A673 (cell line): ENCODE results near the gene HACE1. TPM values are rescaled to one million over a fixed set of nuclear protein-coding genes. Genes with fewer than 3 reads are reported as not detected.

Source experiments
- BruUV-seq: library from RNA; stranded (reverse); fragments of 400-500 nt; replicated peaks from 2 replicates; lab custom pipeline; 2021; lab: Mats Ljungman, UMichigan
- CTCF ChIA-PET: fragments of 300-600 bp; sonication (Branson Sonifier 250); formaldehyde crosslinking; loops from one replicate; lab custom pipeline; 2022; ENCODE audit warnings: antibody characterized with exemption; lab: Charles Lee
- POLR2A ChIA-PET: fragments of 300-600 bp; sonication (Branson Sonifier 250); formaldehyde crosslinking; loops from one replicate; lab custom pipeline; 2022; ENCODE audit warnings: antibody characterized with exemption; ENCODE audit not compliant: low non-redundant PET; lab: Charles Lee
- DNase-seq: peaks from one replicate; pipeline ENCODE4 v3.0.0-alpha.2; 2015; ENCODE audit warnings: low spot score
- H3K27ac ChIP-seq: fragments of 200-600 bp; sonication (generic); 2 replicates; pipeline ENCODE4 v1.5.1; 2016; ENCODE audit warnings: mixed run types, low read depth, mild to moderate bottlenecking, mixed read lengths, antibody characterized with exemption, low read length; ENCODE audit not compliant: poor library complexity, severe bottlenecking
- H3K27me3 ChIP-seq: fragments of 200-600 bp; sonication (generic); replicated peaks from 2 replicates; pipeline ENCODE4 v1.6.1; 2017; ENCODE audit warnings: mixed run types, low read depth, mild to moderate bottlenecking, mixed read lengths, antibody characterized with exemption, low read length; ENCODE audit not compliant: insufficient read depth, poor library complexity
- H3K36me3 ChIP-seq: fragments of 200-600 bp; sonication (generic); 2 replicates; pipeline ENCODE4 v1.6.1; 2016; ENCODE audit warnings: mixed run types, mild to moderate bottlenecking, mixed read lengths, antibody characterized with exemption, low read length; ENCODE audit not compliant: insufficient read depth, poor library complexity, severe bottlenecking
- H3K4me1 ChIP-seq: fragments of 200-600 bp; sonication (generic); 2 replicates; pipeline ENCODE4 v1.6.1; 2017; ENCODE audit warnings: mixed run types, mild to moderate bottlenecking, mixed read lengths, antibody characterized with exemption, low read length; ENCODE audit not compliant: insufficient read depth, poor library complexity, severe bottlenecking
- H3K4me3 ChIP-seq: fragments of 200-600 bp; sonication (generic); 2 replicates; pipeline ENCODE4 v1.5.1; 2016; ENCODE audit warnings: low read depth, mixed run types, mild to moderate bottlenecking, mixed read lengths, low read length; ENCODE audit not compliant: poor library complexity, severe bottlenecking
- H3K9me3 ChIP-seq: fragments of 200-600 bp; sonication (generic); 2 replicates; pipeline ENCODE4 v1.6.1; 2016; ENCODE audit warnings: mixed run types, low read depth, mild to moderate bottlenecking, mixed read lengths, antibody characterized with exemption, low read length; ENCODE audit not compliant: poor library complexity, severe bottlenecking
- CTCF ChIP-seq: fragments of 300-800, 200-600 bp; sonication (generic); conservative IDR thresholded peaks from 2 replicates; pipeline ENCODE4 v1.5.1; 2017; ENCODE audit warnings: low read depth, mild to moderate bottlenecking, antibody characterized with exemption, low read length, moderate library complexity, mixed read lengths
- EZH2 ChIP-seq: fragments of 200-600 bp; sonication (generic); IDR thresholded peaks from 2 replicates; pipeline ENCODE4 v1.6.1; 2017; ENCODE audit warnings: borderline replicate concordance, low read depth, mild to moderate bottlenecking, mixed read lengths, antibody characterized with exemption, low read length; ENCODE audit not compliant: poor library complexity, severe bottlenecking
- intact Hi-C: fragments of 100-400 bp; cut with micrococcal nuclease; formaldehyde crosslinking; loops from one replicate; pipeline ENCODE4 v1.10.0; 2022; ENCODE audit not compliant: unreplicated experiment
- total RNA-seq: library from RNA; stranded (reverse); gene quantifications from 2 replicates; pipeline ENCODE4 v1.2.3, GENCODE V29; 2021

HACE1 gene
- total RNA-seq, 1 experiment from 2014 or later, result 16.3 TPM

GRCh38 chr6:104766595-104766994 is 93.1 kb downstream of the HACE1 start:
- ChIA-PET POLR2A (no interaction called here), CTCF (no interaction called here)
- no peak for DNase-seq
- intact Hi-C loops, result no loop called here
- no peak overlapping the region for H3K4me3 ChIP-seq
- no peaks in the 10 kb centered on the region for H3K4me1 ChIP-seq
- no peak overlapping the region for H3K27ac ChIP-seq
- no peaks in the 10 kb centered on the region for H3K27me3 ChIP-seq
- H3K9me3 ChIP-seq, result no peaks in the 10 kb centered on the region
- H3K36me3 ChIP-seq, result peaks cover 2% of the 10 kb centered on the region
- no peak for TF ChIP-seq EZH2
- no peak for TF ChIP-seq CTCF
- BruUV-seq, result no TSS peak

DNA sequence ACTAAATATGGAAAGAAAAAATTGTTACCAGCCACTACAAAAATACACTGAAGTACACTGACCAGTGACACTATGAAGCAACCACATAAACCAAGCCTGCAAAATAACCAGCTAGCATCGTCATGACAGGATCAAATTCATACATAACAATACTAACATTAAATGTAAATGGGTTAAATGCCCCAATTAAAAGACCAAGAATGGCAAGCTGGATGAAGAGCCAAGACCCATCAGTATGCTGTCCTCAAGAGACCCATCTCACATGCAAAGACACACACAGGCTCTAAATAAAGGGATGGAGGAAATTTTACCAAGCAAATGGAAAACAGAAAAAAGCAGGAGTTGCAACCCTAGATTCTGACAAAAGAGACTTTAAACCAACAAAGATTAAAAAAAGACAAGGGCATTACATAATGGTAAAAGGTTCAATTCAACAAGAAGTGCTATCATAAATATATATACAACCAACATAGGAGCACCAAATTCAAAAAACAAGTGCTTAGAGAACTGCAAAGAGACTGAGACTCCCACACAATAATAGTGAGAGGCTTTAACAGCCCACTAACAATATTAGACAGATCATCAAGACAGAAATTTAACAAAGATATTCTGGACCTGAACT is 104.8 kb downstream of the HACE1 start:
- Histone ChIP-seq H3K4me3 (no peak overlapping the region), H3K27ac (no peak overlapping the region), H3K9me3 (peaks cover 13% of the 10 kb centered on the region)

GRCh38 chr6:104753251-104753650 is 106.5 kb downstream of the HACE1 start:
- TF ChIP-seq EZH2, result no peak
- TF ChIP-seq CTCF, result no peak
- ChIA-PET POLR2A (no interaction called here), CTCF (no interaction called here)
- Histone ChIP-seq H3K27me3 (no peaks in the 10 kb centered on the region), H3K4me3 (no peak overlapping the region), H3K4me1 (no peaks in the 10 kb centered on the region), H3K36me3 (peaks cover 5% of the 10 kb centered on the region), H3K27ac (no peak overlapping the region), H3K9me3 (peaks cover 13% of the 10 kb centered on the region)
- intact Hi-C loops, result no loop called here
- no peak for DNase-seq
- no TSS peak for BruUV-seq

More for the DNA sequence above, 104.8 kb downstream of the HACE1 start:
- POLR2A ChIA-PET, result no interaction called here
- Histone ChIP-seq H3K27me3 (no peaks in the 10 kb centered on the region), H3K4me1 (no peaks in the 10 kb centered on the region), H3K36me3 (peaks cover 5% of the 10 kb centered on the region)
- no TSS peak for BruUV-seq
- TF ChIP-seq EZH2 (no peak), CTCF (no peak)
- CTCF ChIA-PET, result no interaction called here
- intact Hi-C loops, result no loop called here
- DNase-seq, result no peak
